GM19193 (cell line): Measurements from ENCODE around the gene NLRP5.

Experiments
- POLR2A ChIP-seq: IDR thresholded peaks from 4 replicates; pipeline ENCODE4 v1.6.1; 2011; ENCODE audit not compliant: insufficient read depth, insufficient read length; ENCODE audit errors: extremely low read depth

Gene NLRP5

DNA sequence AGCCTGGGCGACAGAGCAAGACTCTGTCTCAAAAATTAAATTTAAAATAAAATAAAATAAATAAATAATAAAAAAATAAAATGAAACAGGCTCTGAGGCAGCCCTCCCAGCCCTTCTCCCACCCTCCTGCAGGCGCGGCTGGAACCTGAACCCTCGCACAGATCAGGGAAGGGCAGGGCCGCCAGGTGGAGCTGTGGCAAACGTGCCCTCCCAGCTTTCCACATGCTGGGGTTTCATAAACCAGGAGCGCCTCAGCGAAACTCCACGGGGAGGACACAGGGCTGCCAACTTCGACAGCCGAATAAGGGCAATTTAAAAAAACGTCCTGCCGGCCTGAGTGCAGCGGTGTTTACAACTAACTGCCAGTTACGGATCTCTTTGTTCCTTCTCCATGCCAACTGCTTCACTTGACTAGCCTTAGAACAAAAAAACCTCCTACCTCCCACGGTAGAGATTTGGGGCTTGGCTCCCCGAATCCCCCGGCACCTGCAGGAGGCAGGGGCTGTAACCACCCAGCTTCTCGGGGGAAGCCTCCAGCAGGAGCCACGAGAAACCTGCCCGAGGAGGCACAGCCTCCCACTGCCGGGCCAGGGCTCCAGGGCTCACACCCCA is 118.6 kb downstream of the NLRP5 start:
- no peak for TF ChIP-seq POLR2A

GRCh38 chr19:56106397-56106849 is 119.8 kb downstream of the NLRP5 start:
- TF ChIP-seq POLR2A: no peak

GRCh38 chr19:56106993-56107392 is 120.4 kb downstream of the NLRP5 start:
- no peak for TF ChIP-seq POLR2A

- no peak for TF ChIP-seq POLR2A
Measured at GRCh38 chr19:56107626-56108351, 121.2 kb downstream of the NLRP5 start.

DNA sequence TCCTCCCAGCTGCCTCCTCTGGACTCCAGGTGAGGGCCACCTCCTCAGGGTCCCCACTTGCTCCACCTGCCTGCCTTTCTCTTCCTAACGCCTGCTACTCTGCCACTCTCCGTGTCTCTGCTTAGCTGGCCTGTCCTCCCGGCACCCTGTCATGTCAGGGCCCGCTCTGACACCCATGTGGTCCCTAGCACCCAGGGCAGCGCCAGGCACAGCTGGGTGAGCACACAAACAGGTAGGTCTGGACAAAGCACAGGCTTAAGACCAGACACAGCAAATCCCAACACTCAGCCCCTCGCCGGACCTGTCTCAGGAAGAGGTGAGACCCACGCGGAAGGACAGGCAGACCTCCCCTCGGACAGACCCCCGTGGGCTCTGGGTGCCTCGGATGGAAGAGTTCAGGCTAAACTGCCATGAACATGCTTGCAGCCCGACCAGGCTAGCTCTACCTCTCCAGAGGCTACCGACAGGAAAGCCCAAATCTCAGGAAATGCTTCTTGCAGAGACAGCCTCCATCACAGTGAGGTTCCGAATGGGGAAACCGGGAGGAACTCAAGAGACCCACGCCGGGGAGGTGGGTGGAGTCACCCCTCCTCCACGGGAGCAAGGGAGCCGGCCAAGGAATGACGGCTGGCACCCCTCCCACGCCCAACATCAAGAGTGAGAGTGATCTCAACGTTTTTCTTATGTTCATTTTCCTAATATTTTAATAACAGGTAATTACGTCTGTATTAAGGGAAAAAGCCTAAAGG is 122.0 kb downstream of the NLRP5 start:
- TF ChIP-seq POLR2A: no peak

DNA sequence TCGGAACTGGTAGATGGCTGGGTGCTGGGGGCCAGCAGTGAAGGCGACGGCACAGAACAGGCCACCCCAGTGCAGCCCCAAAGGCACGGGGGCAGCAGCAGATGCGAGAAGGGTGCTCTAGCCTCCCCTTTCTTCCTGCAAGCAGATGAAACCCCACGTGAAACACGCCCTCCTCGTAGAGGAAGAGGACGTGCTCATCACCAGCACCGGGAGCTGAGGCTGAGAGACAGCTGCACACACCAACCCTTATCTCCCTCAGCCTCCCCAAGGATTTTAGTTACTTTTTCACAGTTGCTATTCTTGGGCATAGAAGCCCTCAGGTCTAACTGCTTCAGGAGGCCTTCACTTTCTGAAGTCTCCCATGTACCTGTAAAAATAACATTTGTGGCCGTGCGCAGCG is 122.7 kb downstream of the NLRP5 start:
- no peak for TF ChIP-seq POLR2A

- no peak for TF ChIP-seq POLR2A
Measured at GRCh38 chr19:56110515-56111448, 124.2 kb downstream of the NLRP5 start.
